BJ (cell line): ENCODE measurements around the gene MRPL32. TPM values are rescaled to one million over a fixed set of nuclear protein-coding genes. Genes with fewer than 3 reads are reported as not detected.

Experiments used
- CTCF ChIA-PET: fragments of 350-600 bp; formaldehyde crosslinking; extraction: SDS; loops from one replicate; lab custom pipeline; 2021; ENCODE audit warnings: antibody characterized with exemption, inconsistent platforms; lab: Yijun Ruan, JAX
- POLR2A ChIA-PET: fragments of 300-600 bp; sonication (Branson Sonifier 250); formaldehyde crosslinking; extraction: SDS; loops from one replicate; lab custom pipeline; 2021; ENCODE audit warnings: antibody characterized with exemption; lab: Charles Lee
- DNase-seq: peaks from one replicate; pipeline ENCODE4 v3.0.0-alpha.2; 2011; ENCODE audit warnings: low read depth
- H3K27me3 ChIP-seq: 2 replicates; pipeline ENCODE4 v1.6.0; 2011; ENCODE audit warnings: low read length; ENCODE audit not compliant: control insufficient read depth, insufficient read depth
- H3K36me3 ChIP-seq: 2 replicates; pipeline ENCODE4 v1.5.1; 2011; ENCODE audit warnings: low read length; ENCODE audit not compliant: control insufficient read depth, insufficient read depth
- H3K4me3 ChIP-seq: 2 replicates; pipeline ENCODE4 v1.5.1; 2011; ENCODE audit warnings: low read depth, mild to moderate bottlenecking, control low read depth, low read length
- polyA plus RNA-seq: library from polyadenylated mRNA; depleted of rRNA; stranded (reverse); fragments of >200 nt; gene quantifications from 2 replicates; pipeline ENCODE4 v1.2.3, GENCODE V29; 2011
- TF ChIP-seq, protein P1 (sequence below): IDR thresholded peaks from 2 replicates; pipeline ENCODE4 v1.5.1; 2011; ENCODE audit warnings: low read depth, mild to moderate bottlenecking, control low read depth, inconsistent platforms, low read length, moderate library complexity; ENCODE audit not compliant: insufficient read depth

The MRPL32 gene
- polyA plus RNA-seq, 1 experiment, result 35.6 TPM

DNA sequence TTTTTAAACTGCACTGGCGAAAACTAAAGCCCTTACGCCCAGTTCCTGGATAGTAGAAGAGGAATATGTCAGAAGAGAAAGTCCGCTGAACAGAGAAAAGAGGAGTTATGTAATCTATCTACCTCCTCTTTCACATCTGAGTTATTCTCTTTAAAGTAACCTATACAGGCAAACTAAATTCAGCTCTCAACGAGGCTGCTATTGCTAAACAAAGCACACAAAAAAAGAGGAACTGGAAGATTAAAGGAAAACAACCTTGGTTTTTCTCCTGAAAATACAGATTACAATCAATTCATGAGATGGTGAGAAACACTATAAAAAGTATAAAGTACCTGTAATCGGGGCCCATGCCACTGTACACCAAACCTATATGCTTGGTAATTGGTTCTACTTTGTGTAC lies 6.0 kb upstream of the MRPL32 start:
- no peak for DNase-seq
- TF ChIP-seq, protein P1, sequence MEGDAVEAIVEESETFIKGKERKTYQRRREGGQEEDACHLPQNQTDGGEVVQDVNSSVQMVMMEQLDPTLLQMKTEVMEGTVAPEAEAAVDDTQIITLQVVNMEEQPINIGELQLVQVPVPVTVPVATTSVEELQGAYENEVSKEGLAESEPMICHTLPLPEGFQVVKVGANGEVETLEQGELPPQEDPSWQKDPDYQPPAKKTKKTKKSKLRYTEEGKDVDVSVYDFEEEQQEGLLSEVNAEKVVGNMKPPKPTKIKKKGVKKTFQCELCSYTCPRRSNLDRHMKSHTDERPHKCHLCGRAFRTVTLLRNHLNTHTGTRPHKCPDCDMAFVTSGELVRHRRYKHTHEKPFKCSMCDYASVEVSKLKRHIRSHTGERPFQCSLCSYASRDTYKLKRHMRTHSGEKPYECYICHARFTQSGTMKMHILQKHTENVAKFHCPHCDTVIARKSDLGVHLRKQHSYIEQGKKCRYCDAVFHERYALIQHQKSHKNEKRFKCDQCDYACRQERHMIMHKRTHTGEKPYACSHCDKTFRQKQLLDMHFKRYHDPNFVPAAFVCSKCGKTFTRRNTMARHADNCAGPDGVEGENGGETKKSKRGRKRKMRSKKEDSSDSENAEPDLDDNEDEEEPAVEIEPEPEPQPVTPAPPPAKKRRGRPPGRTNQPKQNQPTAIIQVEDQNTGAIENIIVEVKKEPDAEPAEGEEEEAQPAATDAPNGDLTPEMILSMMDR, result no peak
- Histone ChIP-seq H3K4me3 (no peak overlapping the region), H3K27me3 (no peaks in the 10 kb centered on the region), H3K36me3 (no peaks in the 10 kb centered on the region; the same call in 1 of the 2 replicates)
- ChIA-PET POLR2A (no interaction called here), CTCF (interaction anchor here (1.0 kb wide), 1 partner anchor 335 kb away, joined by 3 read pairs; no protein-coding TSS in a partner anchor)

DNA sequence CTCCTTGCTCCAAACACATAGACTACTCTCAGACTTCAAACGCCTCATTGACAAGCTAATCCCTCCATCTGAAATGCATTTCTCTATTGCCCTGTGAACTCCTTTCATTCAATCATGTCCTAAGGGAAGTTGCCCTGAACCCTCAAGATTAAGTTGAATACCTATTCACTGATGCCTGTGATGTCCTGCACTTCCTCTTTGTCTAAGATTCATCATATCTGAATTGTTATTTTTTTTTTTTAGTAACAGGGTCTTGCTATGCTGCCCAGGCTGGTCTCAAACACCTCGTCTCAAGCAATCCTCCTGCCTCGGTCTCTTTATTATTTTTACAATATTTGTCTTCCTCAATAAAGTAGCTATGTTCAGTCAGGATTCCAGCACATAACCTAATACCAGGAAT lies 3.4 kb upstream of the MRPL32 start:
- TF ChIP-seq, protein P1, result no peak
- no peaks in the 10 kb centered on the region; the same call in 1 of the 2 replicates for H3K36me3 ChIP-seq
- CTCF ChIA-PET, result interaction anchor here (0.6 to 4.3 kb wide), 6 partner anchors 9 to 988 kb away, joined by 3 to 13 read pairs (median 4); no protein-coding TSS in a partner anchor
- no peak for DNase-seq
- POLR2A ChIA-PET, result no interaction called here
- no peaks in the 10 kb centered on the region for H3K27me3 ChIP-seq
- no peak overlapping the region for H3K4me3 ChIP-seq

DNA sequence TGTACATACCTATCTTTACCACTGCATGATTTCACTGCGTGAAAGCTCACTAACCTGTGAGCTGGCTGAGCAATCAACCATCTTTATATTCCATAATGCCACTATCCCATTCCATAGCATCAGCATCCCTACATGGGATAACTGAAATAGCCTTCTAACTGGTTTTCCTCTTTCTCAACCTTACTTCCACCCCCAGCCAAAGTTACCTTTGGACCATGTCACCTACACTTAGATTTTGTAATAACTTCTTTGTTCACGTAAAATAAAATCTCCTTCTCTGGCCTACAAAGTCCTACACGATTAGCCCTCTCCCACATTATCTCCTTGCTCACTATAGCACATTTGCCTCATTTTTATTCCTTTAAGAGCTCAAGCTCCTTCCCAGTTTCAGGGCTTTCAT lies 2.7 kb upstream of the MRPL32 start:
- TF ChIP-seq, protein P1, result no peak
- no peaks in the 10 kb centered on the region for H3K27me3 ChIP-seq
- H3K36me3 ChIP-seq, result no peaks in the 10 kb centered on the region; the same call in 1 of the 2 replicates
- H3K4me3 ChIP-seq, result no peak overlapping the region
- CTCF ChIA-PET, result interaction anchor here (0.9 to 4.3 kb wide), 6 partner anchors 10 to 332 kb away, joined by 3 to 13 read pairs (median 4); no protein-coding TSS in a partner anchor
- DNase-seq, result no peak
- POLR2A ChIA-PET, result no interaction called here

DNA sequence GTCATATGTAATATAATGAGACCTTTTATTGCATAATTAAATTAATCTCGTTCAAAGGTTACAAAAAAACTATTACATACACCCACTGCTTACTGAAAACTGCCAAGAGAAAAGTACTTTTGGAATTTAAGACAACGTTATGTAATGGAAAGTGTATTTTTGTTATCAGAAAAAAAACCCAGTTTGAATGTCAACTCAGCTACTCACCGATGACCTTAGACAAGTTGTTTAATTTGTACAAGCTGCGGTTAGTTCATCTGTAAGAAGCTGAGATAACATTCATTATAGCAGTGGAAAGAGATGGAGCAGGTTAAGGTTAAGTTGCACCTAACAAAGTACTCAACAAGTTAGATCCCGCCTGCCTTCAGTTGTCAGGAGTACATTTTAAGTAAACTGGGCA lies 1.3 kb upstream of the MRPL32 start:
- Histone ChIP-seq H3K27me3 (no peaks in the 10 kb centered on the region), H3K4me3 (peak overlapping the region; percentile 89), H3K36me3 (no peaks in the 10 kb centered on the region)
- DNase-seq, result no peak
- POLR2A ChIA-PET, result no interaction called here
- CTCF ChIA-PET, result interaction anchor here (0.6 to 4.3 kb wide), 5 partner anchors 8 to 988 kb away, joined by 3 to 13 read pairs (median 5); no protein-coding TSS in a partner anchor
- TF ChIP-seq, protein P1, result no peak

DNA sequence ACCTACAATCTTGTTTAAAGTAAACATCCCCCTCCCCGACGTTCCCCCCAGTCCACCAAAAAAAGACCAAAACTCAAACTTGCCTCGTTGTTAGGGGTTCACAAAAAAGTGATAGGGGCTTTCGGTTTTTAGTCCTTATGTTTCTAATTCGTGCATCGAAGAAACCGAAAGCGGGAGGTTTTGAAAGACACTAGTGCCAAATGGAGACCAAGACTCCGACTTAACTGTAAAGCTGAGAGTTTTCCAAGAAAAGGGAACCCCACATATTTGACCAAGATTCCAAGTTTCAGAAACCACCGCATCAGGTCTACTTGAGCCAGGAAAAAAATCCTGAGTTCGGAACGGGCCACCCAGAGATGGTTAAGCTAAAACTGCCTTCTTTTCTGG lies 736 bp upstream of the MRPL32 start:
- POLR2A ChIA-PET, result interaction anchor here (0.9 kb wide), 1 partner anchor 41 kb away, joined by 3 read pairs; no protein-coding TSS in a partner anchor

More for the DNA sequence above, 736 bp upstream of the MRPL32 start:
- peak overlapping the region; percentile 89 for H3K4me3 ChIP-seq
- TF ChIP-seq, protein P1, result no peak
- no peak for DNase-seq
- CTCF ChIA-PET, result interaction anchor here (0.7 to 4.3 kb wide), 8 partner anchors 10 to 991 kb away, joined by 3 to 19 read pairs (median 6); no protein-coding TSS in a partner anchor
- no peaks in the 10 kb centered on the region for H3K36me3 ChIP-seq
- no peaks in the 10 kb centered on the region for H3K27me3 ChIP-seq
